GM18909 (cell line): ENCODE results near the gene EPHA4.

ENCODE experiments used
- ATAC-seq: cut with Tn5 transposase; IDR thresholded peaks from one replicate; pipeline ENCODE4 v1.9.1; 2021; ENCODE audit warnings: mild to moderate bottlenecking; ENCODE audit not compliant: unreplicated experiment, poor library complexity

EPHA4 gene

GRCh38 chr2:221482666-221483455, 89.2 kb downstream of the EPHA4 start:
- ATAC-seq, result no peak

GRCh38 chr2:221480821-221481220, 91.3 kb downstream of the EPHA4 start:
- no peak for ATAC-seq

- no peak for ATAC-seq
These were observed 91.9 kb downstream of the EPHA4 start for GRCh38 chr2:221480163-221480562.

- no peak for ATAC-seq
These were observed 93.6 kb downstream of the EPHA4 start for GRCh38 chr2:221478485-221478863.

- no peak for ATAC-seq
These were observed 94.2 kb downstream of the EPHA4 start for GRCh38 chr2:221477714-221478484.

GRCh38 chr2:221476195-221476594, 95.9 kb downstream of the EPHA4 start:
- no peak for ATAC-seq

- ATAC-seq, result no peak
These were observed 98.7 kb downstream of the EPHA4 start for GRCh38 chr2:221473451-221473850.

GRCh38 chr2:221468317-221468716, 103.8 kb downstream of the EPHA4 start:
- ATAC-seq, result no peak

- ATAC-seq, result no peak
These were observed 104.5 kb downstream of the EPHA4 start for GRCh38 chr2:221467610-221468009.

GRCh38 chr2:221466744-221467143, 105.4 kb downstream of the EPHA4 start:
- no peak for ATAC-seq

GRCh38 chr2:221465776-221466175, 106.3 kb downstream of the EPHA4 start:
- ATAC-seq, result peak; percentile 89

GRCh38 chr2:221464971-221465370, 107.1 kb downstream of the EPHA4 start:
- no peak for ATAC-seq

- no peak for ATAC-seq
These were observed 108.7 kb downstream of the EPHA4 start for GRCh38 chr2:221463241-221463896.

- no peak for ATAC-seq
These were observed 110.2 kb downstream of the EPHA4 start for GRCh38 chr2:221461901-221462300.

GRCh38 chr2:221460136-221460535, 112.0 kb downstream of the EPHA4 start:
- no peak for ATAC-seq

GRCh38 chr2:221458578-221458977, 113.5 kb downstream of the EPHA4 start:
- ATAC-seq, result no peak

GRCh38 chr2:221455214-221455613, 116.9 kb downstream of the EPHA4 start:
- ATAC-seq, result no peak

- no peak for ATAC-seq
These were observed 117.5 kb downstream of the EPHA4 start for GRCh38 chr2:221454459-221455105.

GRCh38 chr2:221451862-221452788, 120.0 kb downstream of the EPHA4 start:
- ATAC-seq, result no peak

- ATAC-seq, result no peak
These were observed 121.8 kb downstream of the EPHA4 start for GRCh38 chr2:221450280-221450679.
